Heart left ventricle (tissue), 13 donors: Measurements from ENCODE around the gene LNPEP.

Source experiments
- CTCF ChIP-seq, 12 donors: fragments of 200-600 bp; sonication (generic) in 4 of 12; IDR thresholded peaks; one replicate each; pipeline versions ENCODE4 v1.5.0 to v1.8.0; 2018 to 2022; ENCODE audit warnings: antibody characterized with exemption in 12 of 12, mild to moderate bottlenecking in 5 of 12
- POLR2A ChIP-seq, 2 donors: fragments of 450-650 bp; IDR thresholded peaks; one replicate each; pipeline ENCODE4 v1.6.1; 2017; ENCODE audit warnings: antibody characterized with exemption in 2 of 2, mild to moderate bottlenecking in 2 of 2, moderate library complexity in 2 of 2
- donor health status: ischemic (EF 13 %, LVEDD 7.1; RV severe dilation, severe dysfunction).
- donor health status: DM: no; HTN: yes; CAD: no.
- donor health status: DM: no; HTN: no; CAD: no.
- donor health status: ischemic (EF 25% LVEDD 6.9; RV normal size, moderate dysfunction).
- donor health status: ischemic (EF 25% LVEDD 5.7; RV mildly dilated, moderate dysfunction).
- donor health status: ischemic (EF 35%, LVEDD 5.7; RV mildly dilated, moderate dysfunction).
- donor health status: nonischemic (EF 11% LVEDD 7.7; RV severe dilation, severe dysfunction).
- donor health status: DM: yes; HTN: yes; CAD: no.
- donor health status: PGD.
- donor health status: ischemic (EF 29% LVEDD 5.4; RV normal size, mild dysfunction).
- donor health status: nonischemic (EF 23%, LVEDD 6.1; RV moderate dilation, normal function).

GRCh38 chr5:97004423-97005060 lies 68.7 kb downstream of the LNPEP start:
- no peak for TF ChIP-seq CTCF (IDR thresholded peaks at IDR 0.05)
- no peak for TF ChIP-seq POLR2A (IDR thresholded peaks at IDR 0.05)
